NCI-H2227 (cell line): Measurements from ENCODE around the gene PRADC1.
"Not testable (repeated sequence)": the region's sequence is repeated elsewhere in the genome, so short reads cannot be mapped to it uniquely, and the experiment has no call there.

ENCODE experiments used
- DNase-seq: peaks from one replicate; lab custom pipeline; 2025; ENCODE audit not compliant: unreplicated experiment; lab: John Stamatoyannopoulos, UW

PRADC1 gene

DNA sequence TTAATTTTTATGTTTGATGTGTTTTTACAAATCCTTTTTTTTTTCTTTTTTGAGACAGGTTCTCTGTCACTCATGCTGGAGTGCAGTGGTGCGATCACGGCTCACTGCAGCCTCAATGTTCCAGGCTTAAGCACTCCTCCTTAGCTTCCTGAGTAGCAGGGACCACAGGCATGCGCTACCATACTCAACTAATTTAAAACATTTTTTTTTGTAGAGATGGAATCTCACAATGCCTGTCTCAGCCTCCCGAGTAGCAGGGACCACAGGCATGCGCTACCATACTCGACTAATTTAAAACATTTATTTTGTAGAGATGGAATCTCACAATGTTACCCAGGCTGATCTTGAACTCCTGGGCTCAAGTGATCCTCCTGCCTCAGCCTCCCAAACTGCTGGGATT lies 27.4 kb downstream of the PRADC1 start:
- DNase-seq: no peak

DNA sequence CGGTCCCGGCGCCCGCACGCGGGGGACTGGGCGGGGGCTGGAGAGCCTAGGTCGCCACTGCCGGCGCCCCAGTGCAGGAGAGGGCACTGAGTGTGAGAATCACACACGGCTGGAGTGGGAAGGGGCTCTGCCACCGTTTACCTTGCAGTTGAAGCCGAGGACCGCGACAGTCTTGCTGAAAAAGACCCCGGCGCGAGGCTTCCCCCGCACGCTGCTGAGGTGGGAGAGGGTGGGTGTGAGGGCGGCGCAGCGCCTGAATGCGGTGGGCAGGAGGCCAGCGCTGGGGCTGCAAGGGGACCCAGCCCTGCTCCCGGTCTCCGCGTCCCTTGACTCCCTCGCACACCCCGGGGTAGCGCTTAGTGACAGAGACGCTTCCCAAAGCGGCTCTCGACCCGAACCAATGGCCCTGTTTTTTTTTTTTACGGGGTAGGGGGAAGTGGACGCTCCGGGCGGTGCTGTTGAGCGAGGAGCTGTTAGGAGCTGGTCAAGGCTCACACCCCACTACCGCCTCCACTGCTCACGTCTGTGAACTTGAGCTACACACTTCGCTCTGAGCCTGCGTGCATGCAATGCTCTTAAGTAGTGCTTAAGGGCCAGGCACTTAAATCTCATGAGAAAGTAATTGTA lies 29.9 kb downstream of the PRADC1 start:
- peak; percentile 21 for DNase-seq

DNA sequence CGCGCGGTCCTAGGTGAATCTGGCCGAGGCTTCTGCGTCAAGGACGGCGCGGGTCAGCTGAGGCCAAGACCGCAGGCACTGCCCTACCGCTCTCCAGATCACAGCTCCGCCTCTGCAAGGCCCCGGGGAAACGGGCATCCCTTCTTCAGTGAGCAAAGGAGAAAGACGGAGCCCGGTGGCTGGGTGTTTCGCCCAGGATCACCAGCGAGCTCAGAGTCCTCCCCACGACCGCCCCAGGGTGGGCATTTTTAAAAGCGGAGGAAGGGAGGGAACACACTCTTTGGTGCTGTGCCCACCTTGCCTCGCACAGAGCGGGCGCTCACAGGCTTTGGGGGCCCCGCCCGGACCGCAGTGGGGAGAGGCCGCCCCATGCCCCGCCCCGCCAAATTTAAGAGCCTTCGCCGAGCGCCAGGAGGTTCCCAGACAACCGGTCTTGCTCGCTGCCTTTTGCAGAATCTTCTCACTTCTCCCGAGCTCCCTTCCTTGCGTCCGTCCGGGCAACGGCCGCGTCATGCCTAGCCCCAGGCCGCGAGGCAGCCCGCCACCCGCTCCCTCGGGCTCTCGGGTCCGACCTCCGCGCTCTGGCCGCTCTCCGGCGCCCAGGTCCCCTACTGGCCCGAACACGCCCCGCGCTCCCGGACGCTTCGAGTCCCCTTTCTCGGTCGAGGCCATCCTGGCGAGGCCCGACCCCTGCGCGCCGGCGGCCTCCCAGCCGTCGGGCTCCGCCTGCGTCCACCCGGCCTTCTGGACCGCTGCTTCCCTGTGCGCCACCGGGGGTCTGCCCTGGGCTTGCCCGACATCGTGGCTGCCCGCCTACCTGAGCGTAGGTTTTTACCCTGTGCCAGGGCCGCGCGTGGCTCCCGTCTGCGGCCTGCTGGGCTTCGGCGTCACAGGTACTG lies 30.6 kb downstream of the PRADC1 start, which contains the start of gene NOTO:
Gene NOTO, plus strand, starts transcription at position 419 of the 899 bp plus-strand sequence. Its CDS starts 93 bp downstream, at position 512.
- DNase-seq: no peak

DNA sequence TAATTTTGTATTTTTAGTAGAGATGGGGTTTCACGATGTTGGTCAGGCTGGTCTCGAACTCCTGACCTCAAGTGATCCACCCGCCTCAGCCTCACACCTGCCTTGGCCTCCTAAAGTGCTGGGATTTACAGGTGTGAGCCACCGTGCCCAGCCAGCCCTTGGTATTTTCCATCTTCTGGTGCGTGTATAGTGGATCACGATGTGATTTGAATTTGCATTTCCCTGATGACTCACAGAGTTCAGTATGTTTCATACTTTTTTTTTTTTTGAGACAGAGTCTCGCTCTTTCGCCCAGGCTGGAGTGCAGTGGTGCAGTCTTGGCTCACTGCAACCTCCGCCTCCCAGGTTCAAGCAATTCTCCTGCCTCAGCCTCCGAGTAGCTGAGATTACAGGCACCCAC lies 32.8 kb downstream of the PRADC1 start:
- not testable (repeated sequence) for DNase-seq

DNA sequence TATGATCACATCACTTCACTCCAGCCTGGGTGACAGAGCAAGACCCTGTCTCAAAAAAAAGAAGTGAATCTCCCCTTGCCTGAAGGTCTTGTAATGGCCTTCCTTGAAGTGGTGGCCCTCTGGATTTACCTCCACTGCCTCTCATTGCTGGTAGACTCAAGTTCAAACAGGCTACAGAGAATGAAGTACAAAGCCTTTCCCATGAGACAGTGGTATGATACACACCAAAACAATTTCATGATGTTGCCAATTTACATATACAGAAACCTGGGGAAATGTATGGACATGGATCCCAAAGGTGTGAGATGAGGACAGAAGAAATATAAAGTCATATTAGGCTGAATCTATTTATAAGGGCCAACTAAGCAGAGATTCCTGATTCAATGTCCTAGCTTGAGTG lies 35.5 kb downstream of the PRADC1 start:
- no peak for DNase-seq

DNA sequence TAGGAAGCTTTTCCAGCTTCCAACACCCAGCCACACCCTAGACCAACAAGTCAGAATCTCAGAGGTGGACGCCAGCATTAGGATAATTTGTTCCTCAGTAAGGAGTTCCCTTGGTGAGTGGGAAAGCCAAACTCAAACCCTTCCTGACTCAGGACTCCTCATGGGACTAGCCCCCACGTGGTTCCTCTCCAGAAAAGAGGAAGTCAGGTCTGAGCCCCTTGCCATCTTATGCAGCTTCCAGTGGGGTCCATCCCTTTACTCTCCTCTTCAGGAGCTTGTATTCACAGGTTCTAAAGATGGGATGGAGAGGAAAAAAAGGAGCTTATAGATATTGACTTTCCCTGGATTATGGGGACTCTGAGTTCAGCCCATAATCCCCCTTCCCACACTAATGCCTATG lies 45.5 kb downstream of the PRADC1 start:
- no peak for DNase-seq

DNA sequence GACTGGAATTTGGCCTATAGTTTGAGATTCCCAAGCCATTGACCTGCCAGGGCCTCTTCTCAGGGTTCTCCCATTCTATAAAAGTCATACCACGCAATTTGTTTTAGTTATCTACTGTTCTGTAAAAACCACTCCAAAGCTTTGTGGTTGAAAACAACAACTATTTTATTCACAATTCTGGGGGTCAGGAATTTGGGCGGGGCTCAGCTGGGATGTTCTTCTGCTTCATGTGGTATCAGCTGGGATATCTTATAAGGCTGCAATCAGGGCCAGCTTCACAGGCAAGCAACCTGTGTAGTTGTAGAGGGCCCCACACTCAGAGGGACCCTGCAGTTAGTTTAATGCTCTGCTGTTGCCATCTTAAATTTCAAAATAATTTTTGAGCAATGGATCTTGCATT lies 47.1 kb downstream of the PRADC1 start:
- no peak for DNase-seq
